ENCODE data around the gene HCK. TPM values are rescaled to one million over a fixed set of nuclear protein-coding genes. Genes with fewer than 3 reads are reported as not detected.

Gene HCK
- total and polyA plus RNA-seq, 9 of the 15 experiments (the other 6 are each of a cell fraction or from before 2014, with no cell fraction given): 0.09 to 0.51 (median 0.27) TPM; not detected in 6

DNA sequence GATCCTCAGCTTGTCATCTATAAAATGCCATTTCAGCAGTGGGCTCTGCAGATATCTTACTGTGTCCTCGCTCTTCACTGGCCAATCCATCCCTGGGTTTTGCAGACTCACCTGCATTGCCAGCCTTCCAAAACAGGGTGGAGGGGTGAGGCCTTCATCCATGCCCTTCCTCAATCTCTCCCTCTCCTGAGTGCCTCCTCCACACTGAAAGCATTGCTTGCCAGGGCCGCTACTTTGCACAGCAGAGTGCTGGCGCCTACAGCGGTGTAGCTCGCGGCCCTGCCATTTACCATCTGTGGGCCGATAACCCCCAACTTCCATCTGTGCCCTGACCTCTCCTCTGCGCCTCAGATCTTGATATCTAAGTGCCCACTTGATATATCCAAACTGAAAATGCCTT is 86.9 kb downstream of the HCK start:
- BruUV-seq (replicated peaks): no TSS peak

More for the DNA sequence above, 86.9 kb downstream of the HCK start:
- FAIRE-seq (no peak), ATAC-seq (no peak), DNase-seq (ENCODE audit: extremely low read depth in 1 of 4, low spot score in 3 of 4) (no peak)
- WGBS (ENCODE audit: insufficient coverage, low coverage, missing lambda C conversion rate): 94% methylated on average over 8 of the region's 8 CpGs
- H3K4me3 ChIP-seq: no peak overlapping the region
- H3K4me2 ChIP-seq (ENCODE audit: insufficient read depth, low read length): no peak overlapping the region
- no peaks in the 10 kb centered on the region for H3K79me2 ChIP-seq (ENCODE audit: control insufficient read depth, insufficient read depth, low read length)
- H3K9me1 ChIP-seq (ENCODE audit: control insufficient read depth, insufficient read depth, low read length): no peaks in the 10 kb centered on the region
- H3K4me1 ChIP-seq (replicated peaks in 1 of 2; ENCODE audit: control insufficient read depth in 2 of 2, insufficient read depth in 2 of 2, low read length in 2 of 2): no peaks in the 10 kb centered on the region
- intact Hi-C loops (cut with micrococcal nuclease): no loop called here
- H3K36me3 ChIP-seq (ENCODE audit: control insufficient read depth, insufficient read depth, low read length): peaks cover 88% of the 10 kb centered on the region
- H4K20me1 ChIP-seq (replicated peaks; ENCODE audit: control insufficient read depth, insufficient read depth, low read length): 0 out of 2 replicates have a peak, but pooled peaks cover 7% of the 10 kb centered on the region
- no peak overlapping the region for H3K9ac ChIP-seq (ENCODE audit: insufficient read depth in 1 of 2, low read depth in 2 of 2, low read length in 2 of 2)
- CTCF ChIA-PET (ENCODE audit: low intra/inter-chr PET ratio): no interaction called here
- H2AFZ ChIP-seq (ENCODE audit: low read depth, low read length): no peak overlapping the region
- TF ChIP-seq, protein P1, sequence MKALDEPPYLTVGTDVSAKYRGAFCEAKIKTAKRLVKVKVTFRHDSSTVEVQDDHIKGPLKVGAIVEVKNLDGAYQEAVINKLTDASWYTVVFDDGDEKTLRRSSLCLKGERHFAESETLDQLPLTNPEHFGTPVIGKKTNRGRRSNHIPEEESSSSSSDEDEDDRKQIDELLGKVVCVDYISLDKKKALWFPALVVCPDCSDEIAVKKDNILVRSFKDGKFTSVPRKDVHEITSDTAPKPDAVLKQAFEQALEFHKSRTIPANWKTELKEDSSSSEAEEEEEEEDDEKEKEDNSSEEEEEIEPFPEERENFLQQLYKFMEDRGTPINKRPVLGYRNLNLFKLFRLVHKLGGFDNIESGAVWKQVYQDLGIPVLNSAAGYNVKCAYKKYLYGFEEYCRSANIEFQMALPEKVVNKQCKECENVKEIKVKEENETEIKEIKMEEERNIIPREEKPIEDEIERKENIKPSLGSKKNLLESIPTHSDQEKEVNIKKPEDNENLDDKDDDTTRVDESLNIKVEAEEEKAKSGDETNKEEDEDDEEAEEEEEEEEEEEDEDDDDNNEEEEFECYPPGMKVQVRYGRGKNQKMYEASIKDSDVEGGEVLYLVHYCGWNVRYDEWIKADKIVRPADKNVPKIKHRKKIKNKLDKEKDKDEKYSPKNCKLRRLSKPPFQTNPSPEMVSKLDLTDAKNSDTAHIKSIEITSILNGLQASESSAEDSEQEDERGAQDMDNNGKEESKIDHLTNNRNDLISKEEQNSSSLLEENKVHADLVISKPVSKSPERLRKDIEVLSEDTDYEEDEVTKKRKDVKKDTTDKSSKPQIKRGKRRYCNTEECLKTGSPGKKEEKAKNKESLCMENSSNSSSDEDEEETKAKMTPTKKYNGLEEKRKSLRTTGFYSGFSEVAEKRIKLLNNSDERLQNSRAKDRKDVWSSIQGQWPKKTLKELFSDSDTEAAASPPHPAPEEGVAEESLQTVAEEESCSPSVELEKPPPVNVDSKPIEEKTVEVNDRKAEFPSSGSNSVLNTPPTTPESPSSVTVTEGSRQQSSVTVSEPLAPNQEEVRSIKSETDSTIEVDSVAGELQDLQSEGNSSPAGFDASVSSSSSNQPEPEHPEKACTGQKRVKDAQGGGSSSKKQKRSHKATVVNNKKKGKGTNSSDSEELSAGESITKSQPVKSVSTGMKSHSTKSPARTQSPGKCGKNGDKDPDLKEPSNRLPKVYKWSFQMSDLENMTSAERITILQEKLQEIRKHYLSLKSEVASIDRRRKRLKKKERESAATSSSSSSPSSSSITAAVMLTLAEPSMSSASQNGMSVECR (CRISPR knock-in tag; IDR thresholded peaks at IDR 0.05): no peak
- no peak for TF ChIP-seq ETV6 (IDR thresholded peaks at IDR 0.05; ENCODE audit: borderline replicate concordance in 1 of 2, low read depth in 2 of 2, low read length in 1 of 2)
- no peak for TF ChIP-seq ETV6 (CRISPR knock-in tag; IDR thresholded peaks at IDR 0.05; ENCODE audit: borderline replicate concordance)
- TF ChIP-seq, protein P2, sequence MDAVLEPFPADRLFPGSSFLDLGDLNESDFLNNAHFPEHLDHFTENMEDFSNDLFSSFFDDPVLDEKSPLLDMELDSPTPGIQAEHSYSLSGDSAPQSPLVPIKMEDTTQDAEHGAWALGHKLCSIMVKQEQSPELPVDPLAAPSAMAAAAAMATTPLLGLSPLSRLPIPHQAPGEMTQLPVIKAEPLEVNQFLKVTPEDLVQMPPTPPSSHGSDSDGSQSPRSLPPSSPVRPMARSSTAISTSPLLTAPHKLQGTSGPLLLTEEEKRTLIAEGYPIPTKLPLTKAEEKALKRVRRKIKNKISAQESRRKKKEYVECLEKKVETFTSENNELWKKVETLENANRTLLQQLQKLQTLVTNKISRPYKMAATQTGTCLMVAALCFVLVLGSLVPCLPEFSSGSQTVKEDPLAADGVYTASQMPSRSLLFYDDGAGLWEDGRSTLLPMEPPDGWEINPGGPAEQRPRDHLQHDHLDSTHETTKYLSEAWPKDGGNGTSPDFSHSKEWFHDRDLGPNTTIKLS (IDR thresholded peaks at IDR 0.05; ENCODE audit: borderline replicate concordance, low read depth): no peak
- TF ChIP-seq, protein P3, sequence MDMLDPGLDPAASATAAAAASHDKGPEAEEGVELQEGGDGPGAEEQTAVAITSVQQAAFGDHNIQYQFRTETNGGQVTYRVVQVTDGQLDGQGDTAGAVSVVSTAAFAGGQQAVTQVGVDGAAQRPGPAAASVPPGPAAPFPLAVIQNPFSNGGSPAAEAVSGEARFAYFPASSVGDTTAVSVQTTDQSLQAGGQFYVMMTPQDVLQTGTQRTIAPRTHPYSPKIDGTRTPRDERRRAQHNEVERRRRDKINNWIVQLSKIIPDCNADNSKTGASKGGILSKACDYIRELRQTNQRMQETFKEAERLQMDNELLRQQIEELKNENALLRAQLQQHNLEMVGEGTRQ (CRISPR knock-in tag; IDR thresholded peaks at IDR 0.05): no peak
- no peak for TF ChIP-seq PHB2 (IDR thresholded peaks at IDR 0.05; ENCODE audit: low read depth)
- TF ChIP-seq, protein P4, sequence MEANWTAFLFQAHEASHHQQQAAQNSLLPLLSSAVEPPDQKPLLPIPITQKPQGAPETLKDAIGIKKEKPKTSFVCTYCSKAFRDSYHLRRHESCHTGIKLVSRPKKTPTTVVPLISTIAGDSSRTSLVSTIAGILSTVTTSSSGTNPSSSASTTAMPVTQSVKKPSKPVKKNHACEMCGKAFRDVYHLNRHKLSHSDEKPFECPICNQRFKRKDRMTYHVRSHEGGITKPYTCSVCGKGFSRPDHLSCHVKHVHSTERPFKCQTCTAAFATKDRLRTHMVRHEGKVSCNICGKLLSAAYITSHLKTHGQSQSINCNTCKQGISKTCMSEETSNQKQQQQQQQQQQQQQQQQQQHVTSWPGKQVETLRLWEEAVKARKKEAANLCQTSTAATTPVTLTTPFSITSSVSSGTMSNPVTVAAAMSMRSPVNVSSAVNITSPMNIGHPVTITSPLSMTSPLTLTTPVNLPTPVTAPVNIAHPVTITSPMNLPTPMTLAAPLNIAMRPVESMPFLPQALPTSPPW (CRISPR knock-in tag; IDR thresholded peaks at IDR 0.05): no peak
- TF ChIP-seq NCOA6 (IDR thresholded peaks at IDR 0.05): no peak
- TF ChIP-seq, protein P5, sequence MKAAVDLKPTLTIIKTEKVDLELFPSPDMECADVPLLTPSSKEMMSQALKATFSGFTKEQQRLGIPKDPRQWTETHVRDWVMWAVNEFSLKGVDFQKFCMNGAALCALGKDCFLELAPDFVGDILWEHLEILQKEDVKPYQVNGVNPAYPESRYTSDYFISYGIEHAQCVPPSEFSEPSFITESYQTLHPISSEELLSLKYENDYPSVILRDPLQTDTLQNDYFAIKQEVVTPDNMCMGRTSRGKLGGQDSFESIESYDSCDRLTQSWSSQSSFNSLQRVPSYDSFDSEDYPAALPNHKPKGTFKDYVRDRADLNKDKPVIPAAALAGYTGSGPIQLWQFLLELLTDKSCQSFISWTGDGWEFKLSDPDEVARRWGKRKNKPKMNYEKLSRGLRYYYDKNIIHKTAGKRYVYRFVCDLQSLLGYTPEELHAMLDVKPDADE (conservative IDR thresholded peaks at IDR 0.05; ENCODE audit: control insufficient read depth, low read depth, low read length): no peak
- TF ChIP-seq TRIM28 (IDR thresholded peaks at IDR 0.05): no peak
- H3K27ac ChIP-seq (ENCODE audit: extremely low read depth, low read depth, low read length): no peak overlapping the region
- H3K9me3 ChIP-seq (replicated peaks; ENCODE audit: control insufficient read depth, insufficient read depth, low read depth, low read length): no peaks in the 10 kb centered on the region
- in situ Hi-C loops (cut with MboI): no loop called here
- no peaks in the 10 kb centered on the region for H3K27me3 ChIP-seq (ENCODE audit: control insufficient read depth in 2 of 2, insufficient read depth in 2 of 2, low read length in 2 of 2)
- POLR2A ChIA-PET: interaction anchor here (0.7 kb wide), 1 partner anchor 282 kb away, joined by 3 read pairs; no protein-coding TSS in a partner anchor

All from K562 (cell line).